Mucosa of rectum (tissue), 2 donors: ENCODE measurements around the gene IL4I1.

Source experiments
- H3K27ac ChIP-seq, 2 donors: one replicate each; pipeline ENCODE4 v1.7.0; 2013; ENCODE audit warnings: inconsistent platforms in 2 of 2, low read depth in 2 of 2, low read length in 2 of 2
- H3K27me3 ChIP-seq, 2 donors: one replicate each; pipeline ENCODE4 v1.7.0; 2013; ENCODE audit warnings: low read length in 2 of 2; ENCODE audit not compliant: control insufficient read depth in 2 of 2, insufficient read depth in 2 of 2
- H3K36me3 ChIP-seq, 2 donors: one replicate each; pipeline ENCODE4 v1.7.0; 2013; ENCODE audit warnings: low read length in 2 of 2; ENCODE audit not compliant: control insufficient read depth in 2 of 2, insufficient read depth in 2 of 2
- H3K4me1 ChIP-seq, 2 donors: one replicate each; pipeline ENCODE4 v1.7.0; 2013; ENCODE audit warnings: low read length in 2 of 2, mild to moderate bottlenecking in 1 of 2; ENCODE audit not compliant: control insufficient read depth in 2 of 2, insufficient read depth in 2 of 2
- H3K4me3 ChIP-seq, 2 donors: one replicate each; pipeline ENCODE4 v1.7.0; 2013; ENCODE audit warnings: low read length in 2 of 2
- H3K9ac ChIP-seq, 2 donors: one replicate each; pipeline ENCODE4 v1.7.0; 2013; ENCODE audit warnings: low read length in 2 of 2, low read depth in 1 of 2, mild to moderate bottlenecking in 1 of 2
- H3K9me3 ChIP-seq, 2 donors: one replicate each; pipeline ENCODE4 v1.7.0; 2013; ENCODE audit warnings: low read length in 2 of 2; ENCODE audit not compliant: control insufficient read depth in 2 of 2
- donor health status: healthy.
- donor health status: Normal muscosa, but diverticular disease.

IL4I1 gene

DNA sequence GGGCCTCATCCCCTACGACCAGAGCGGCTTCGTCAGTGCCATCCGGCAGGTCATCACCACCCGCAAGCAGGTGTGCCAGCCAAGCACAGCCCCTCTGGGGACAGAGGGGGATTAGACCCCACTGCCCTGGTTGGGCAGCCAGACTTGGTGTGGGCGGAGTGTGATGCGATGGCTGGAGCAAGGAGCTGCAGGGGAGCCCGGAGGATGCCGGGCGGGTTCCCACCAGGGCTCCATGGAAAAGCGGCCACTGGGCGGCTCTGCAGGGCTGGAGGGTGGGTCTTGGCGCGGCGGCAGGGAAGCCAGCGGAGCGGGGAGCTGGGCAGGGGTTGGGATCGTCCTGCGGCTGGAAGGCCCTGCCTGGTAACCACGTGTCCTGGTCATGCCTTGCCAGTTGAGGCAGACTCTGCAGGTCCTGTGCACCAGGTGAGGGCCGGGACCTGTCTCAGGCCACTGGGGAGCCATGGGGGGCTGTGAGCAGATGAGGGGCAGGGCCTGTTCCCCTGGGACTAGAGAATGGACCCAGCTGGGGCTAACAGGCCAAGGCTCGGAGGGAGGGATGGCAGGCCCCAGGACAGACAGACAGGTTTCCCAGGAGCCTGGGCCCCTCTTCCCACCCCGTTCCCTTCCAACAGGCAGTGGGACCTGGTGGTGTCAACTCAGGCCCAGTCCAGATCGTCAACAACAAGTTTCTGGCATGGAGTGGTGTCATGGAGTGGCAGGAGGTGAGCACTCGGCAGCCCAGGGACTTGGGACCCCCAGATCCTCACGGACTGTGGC lies 39.4 kb downstream of the IL4I1 start:
- Histone ChIP-seq H3K36me3 (peaks cover 14 to 39% of the 10 kb centered on the region in 2 donors), H3K27ac (no peak overlapping the region), H3K27me3 (no peaks in the 10 kb centered on the region), H3K4me1 (peaks cover 5 to 9% of the 10 kb centered on the region in 2 donors), H3K9me3 (no peaks in the 10 kb centered on the region), H3K4me3 (no peak overlapping the region), H3K9ac (no peak overlapping the region)

DNA sequence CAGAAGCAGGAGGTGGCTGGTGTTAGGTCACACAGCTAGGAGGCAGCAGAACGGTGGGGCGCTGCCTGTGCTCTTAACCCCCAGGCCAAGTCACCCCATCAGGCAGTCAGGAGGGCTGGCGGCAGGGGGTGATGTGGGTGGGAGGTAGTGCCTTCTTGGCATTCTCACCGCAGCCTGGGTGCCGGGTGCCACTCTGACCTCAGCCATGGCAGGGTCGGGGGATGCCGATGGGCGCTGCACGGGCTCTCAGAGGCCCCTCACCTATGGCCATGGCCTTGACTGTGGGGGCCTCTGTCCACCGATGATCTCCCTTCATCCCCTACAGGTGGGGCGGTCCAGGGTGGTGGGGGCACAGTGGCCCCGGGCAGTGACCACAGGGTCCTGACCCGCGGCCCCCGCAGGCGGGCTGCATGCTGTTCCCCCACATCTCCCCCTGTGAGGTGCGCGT lies 40.1 kb downstream of the IL4I1 start:
- Histone ChIP-seq H3K4me3 (no peak overlapping the region), H3K27me3 (no peaks in the 10 kb centered on the region), H3K27ac (no peak overlapping the region), H3K9ac (no peak overlapping the region), H3K9me3 (no peaks in the 10 kb centered on the region), H3K4me1 (peaks cover 10 to 13% of the 10 kb centered on the region in 2 donors), H3K36me3 (peaks cover 14 to 39% of the 10 kb centered on the region in 2 donors)

DNA sequence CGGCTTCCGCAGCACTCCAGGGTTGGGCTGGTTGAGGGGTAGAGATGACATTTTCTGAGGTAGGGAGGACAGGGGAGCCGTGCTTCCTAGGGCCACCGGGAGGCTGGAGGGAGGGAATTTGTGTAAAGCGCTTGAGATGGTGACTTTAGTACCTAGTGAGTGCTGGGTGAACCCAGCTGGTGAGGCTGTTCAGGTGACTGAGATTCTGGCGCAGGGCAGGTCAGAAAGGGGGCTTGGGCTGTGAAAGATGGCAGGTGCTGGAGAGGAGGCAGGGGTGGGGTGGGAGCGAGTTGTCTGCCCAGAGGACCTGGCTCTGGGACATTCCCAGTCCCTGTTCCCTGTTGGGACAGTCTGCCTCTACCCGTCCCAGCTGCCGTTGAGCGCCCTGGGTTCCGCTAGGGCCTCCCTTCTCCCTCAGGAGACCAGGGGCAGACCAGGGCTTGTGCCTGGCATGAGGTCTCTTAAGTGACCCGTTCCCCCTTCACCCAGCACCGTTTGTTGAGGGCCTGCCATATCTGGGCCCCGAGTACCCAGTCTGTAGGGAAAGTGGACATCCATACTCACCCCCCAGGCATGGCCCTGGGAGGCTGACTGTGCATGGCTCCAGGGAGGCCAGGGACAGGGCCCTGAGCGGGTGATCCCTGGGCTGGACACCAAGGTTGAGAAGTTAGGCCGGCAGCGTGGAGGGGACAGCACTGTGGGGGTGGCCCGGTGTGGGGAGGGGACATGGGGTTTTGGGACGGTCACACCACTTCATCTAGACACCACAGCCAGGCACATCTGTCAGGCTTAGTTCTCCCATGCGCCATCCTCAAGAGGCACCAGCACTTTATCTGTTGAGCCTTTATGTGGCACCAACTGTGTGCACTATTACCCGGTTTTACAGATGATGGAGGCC lies 40.8 kb downstream of the IL4I1 start:
- H3K27ac ChIP-seq: no peak overlapping the region
- no peaks in the 10 kb centered on the region for H3K27me3 ChIP-seq
- H3K4me1 ChIP-seq: peaks cover 10 to 13% of the 10 kb centered on the region in 2 donors
- H3K4me3 ChIP-seq: no peak overlapping the region
- H3K9me3 ChIP-seq: no peaks in the 10 kb centered on the region
- no peak overlapping the region for H3K9ac ChIP-seq
- H3K36me3 ChIP-seq: peaks cover 14 to 39% of the 10 kb centered on the region in 2 donors

DNA sequence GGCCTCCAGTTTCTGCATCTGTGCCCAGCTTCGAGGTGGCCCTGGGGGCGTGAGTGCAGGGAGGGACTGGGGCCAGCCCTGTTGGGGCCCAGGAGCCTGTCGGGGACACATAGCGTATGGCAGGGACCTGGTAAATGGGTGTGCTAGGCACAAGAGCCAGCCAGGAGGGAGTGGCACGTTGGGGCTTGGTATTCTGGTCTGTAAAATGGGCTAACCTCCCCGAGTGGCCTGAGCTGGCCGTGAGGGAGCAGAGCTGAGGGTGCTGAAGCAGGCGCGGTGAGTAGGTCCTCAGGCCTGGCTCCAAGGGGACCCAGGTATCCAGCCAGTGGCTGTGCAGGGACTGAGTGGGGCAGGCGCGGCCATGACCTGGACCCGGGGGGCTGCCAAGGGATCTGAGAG lies 41.4 kb downstream of the IL4I1 start:
- Histone ChIP-seq H3K9me3 (no peaks in the 10 kb centered on the region), H3K27me3 (no peaks in the 10 kb centered on the region), H3K27ac (no peak overlapping the region), H3K4me3 (no peak overlapping the region), H3K4me1 (peaks cover 11 to 14% of the 10 kb centered on the region in 2 donors), H3K36me3 (peaks cover 13 to 35% of the 10 kb centered on the region in 2 donors), H3K9ac (no peak overlapping the region)

DNA sequence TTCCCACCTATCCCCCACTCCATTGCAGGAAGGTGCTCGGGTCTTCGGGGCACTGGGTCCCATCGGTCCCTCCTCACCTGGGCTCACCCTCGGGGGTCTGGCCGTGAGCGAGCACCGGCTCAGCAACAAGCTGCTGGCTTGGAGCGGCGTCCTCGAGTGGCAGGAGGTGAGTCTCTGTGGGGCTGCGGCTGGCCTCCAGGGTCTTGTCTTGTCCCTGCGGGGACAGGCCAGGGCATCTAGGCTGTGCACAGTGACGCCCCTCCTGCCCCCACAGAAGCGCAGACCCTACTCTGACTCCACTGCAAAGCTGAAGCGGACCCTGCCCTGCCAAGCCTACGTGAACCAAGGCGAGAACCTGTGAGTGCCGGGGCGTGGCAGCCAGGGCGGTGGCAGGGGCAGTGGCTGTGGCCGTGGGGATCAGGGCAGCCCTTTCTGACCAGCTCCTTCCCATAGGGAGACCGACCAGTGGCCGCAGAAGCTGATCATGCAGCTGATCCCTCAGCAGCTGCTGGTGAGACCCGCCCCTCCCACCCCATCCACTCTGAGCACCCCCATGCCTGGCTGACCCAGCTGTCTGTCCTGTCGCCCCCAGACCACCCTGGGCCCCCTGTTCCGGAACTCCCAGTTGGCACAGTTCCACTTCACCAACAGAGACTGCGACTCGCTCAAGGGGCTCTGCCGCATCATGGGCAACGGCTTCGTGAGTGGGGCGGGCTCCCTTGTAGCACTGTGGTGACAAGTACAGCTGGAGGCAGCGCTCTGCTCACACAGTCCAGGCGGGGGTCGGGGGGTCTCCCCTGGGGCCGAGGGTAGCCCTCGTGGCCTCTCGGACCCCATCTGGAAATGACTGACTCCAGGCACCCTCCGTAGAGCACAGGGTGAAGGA lies 42.1 kb downstream of the IL4I1 start:
- Histone ChIP-seq H3K9me3 (no peaks in the 10 kb centered on the region), H3K4me3 (no peak overlapping the region), H3K4me1 (peaks cover 17 to 20% of the 10 kb centered on the region in 2 donors), H3K9ac (no peak overlapping the region), H3K36me3 (peaks cover 8 to 29% of the 10 kb centered on the region in 2 donors), H3K27ac (no peak overlapping the region), H3K27me3 (no peaks in the 10 kb centered on the region)

DNA sequence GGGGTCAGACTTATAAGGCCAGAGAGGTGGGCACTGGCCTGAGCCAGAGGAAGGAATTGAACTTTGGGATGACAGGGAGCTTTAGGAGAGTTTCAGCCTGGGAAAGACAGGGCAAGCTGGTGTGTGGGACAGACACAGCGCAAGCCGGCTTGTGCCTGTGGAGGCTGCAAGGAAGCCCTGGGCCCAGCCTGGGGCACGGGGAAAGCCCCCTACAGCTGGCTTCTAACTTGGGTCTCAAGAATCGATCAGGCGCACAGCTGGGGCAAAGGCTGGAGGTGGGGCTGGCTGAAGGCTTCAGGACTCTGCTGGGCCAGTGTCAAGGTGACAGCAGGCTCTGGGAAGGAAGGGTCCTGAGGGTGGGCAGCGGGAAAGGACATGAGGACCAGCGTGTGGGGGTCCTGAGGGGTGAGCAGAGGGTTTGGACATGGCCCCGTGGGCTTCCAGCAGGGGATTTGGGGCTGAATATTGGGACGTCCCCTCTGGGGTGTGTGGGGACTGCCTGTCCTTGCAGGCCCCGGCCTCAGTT lies 42.8 kb downstream of the IL4I1 start:
- no peak overlapping the region for H3K4me3 ChIP-seq
- H3K27me3 ChIP-seq: no peaks in the 10 kb centered on the region
- peaks cover 17 to 20% of the 10 kb centered on the region in 2 donors for H3K4me1 ChIP-seq
- peaks cover 7 to 27% of the 10 kb centered on the region in 2 donors for H3K36me3 ChIP-seq
- no peak overlapping the region for H3K9ac ChIP-seq
- H3K9me3 ChIP-seq: no peaks in the 10 kb centered on the region
- no peak overlapping the region for H3K27ac ChIP-seq

DNA sequence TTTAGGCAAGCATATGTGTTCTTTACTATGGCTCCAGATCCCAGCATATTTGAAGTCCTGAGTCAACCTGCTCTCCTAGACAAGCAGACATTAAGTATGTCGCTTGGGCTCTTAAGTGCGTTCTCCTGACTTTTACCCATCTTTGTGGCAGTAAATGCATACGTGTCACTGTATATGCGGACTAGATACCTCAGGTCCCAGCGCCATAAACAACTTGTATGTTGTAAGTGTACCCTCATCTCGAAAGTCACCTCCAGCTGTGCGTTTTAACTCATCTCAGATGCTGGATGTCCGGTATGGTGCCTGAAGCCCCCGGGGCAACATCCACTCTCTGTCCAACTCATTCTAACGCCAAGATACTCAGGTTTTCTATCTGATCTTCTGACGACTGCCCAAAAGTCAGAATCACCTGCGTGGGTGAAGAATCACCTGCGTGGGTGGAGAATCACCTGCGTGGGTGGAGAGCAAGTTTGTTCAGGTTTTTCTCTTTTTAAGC lies 44.0 kb downstream of the IL4I1 start:
- Histone ChIP-seq H3K9ac (no peak overlapping the region), H3K4me3 (peak overlapping the region; percentile 72 to 96), H3K9me3 (no peaks in the 10 kb centered on the region), H3K4me1 (peaks cover 17 to 20% of the 10 kb centered on the region in 2 donors), H3K27ac (no peak overlapping the region), H3K27me3 (no peaks in the 10 kb centered on the region), H3K36me3 (peaks cover 4 to 16% of the 10 kb centered on the region in 2 donors)

DNA sequence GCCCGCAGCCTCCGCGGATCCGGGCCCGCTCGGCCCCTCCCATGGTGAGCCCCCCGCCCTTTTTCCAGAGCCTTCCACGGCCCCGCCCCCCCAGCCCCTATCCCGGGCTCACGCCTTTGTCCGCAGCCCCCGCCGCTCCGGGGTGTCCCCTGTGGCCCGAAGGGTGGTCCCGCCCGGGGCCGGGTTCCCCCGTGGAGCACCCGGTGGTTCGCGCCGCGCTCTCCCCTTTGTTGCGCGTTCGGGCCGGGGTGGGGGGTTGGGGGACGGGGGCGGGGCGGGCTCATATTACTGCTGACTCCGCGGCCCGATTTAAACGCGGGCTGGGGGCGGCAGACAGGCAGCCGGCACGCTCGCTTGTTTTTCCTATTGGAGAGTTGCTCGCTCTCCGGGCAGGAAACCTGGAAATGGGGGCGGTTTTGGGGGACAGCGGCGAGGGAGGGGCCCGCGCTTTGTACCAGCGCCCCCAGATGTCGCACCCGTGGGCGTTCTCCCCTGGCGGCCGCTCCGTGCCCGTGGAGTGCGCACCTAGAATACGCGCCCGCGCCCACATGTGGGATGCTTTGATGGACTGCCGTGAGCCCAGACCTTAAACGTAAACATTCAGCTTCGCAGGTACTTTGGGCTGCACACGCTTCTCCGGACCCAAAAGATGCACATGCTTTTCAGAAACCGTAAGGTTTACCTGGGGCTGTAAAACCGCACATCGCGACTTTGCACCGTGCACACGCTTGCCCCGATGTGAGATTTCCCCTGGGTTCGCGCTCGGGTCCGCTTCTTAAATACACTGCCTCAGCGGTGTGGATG lies 45.0 kb downstream of the IL4I1 start:
- Histone ChIP-seq H3K27me3 (no peaks in the 10 kb centered on the region), H3K9me3 (no peaks in the 10 kb centered on the region), H3K27ac (peak overlapping the region in 1 of 2 donors; percentile 99), H3K9ac (peak overlapping the region; percentile 24 to 100), H3K4me3 (peak overlapping the region; percentile 72 to 96), H3K36me3 (peaks cover 0 to 10% of the 10 kb centered on the region in 2 donors), H3K4me1 (peaks cover 17 to 20% of the 10 kb centered on the region in 2 donors)
